A673 (cell line): ENCODE measurements around the gene VANGL2. TPM values are rescaled to one million over a fixed set of nuclear protein-coding genes. Genes with fewer than 3 reads are reported as not detected.

ENCODE experiments used
- BruUV-seq: library from RNA; stranded (reverse); fragments of 400-500 nt; replicated peaks from 2 replicates; lab custom pipeline; 2021; lab: Mats Ljungman, UMichigan
- CTCF ChIA-PET: fragments of 300-600 bp; sonication (Branson Sonifier 250); formaldehyde crosslinking; loops from one replicate; lab custom pipeline; 2022; ENCODE audit warnings: antibody characterized with exemption; lab: Charles Lee
- POLR2A ChIA-PET: fragments of 300-600 bp; sonication (Branson Sonifier 250); formaldehyde crosslinking; loops from one replicate; lab custom pipeline; 2022; ENCODE audit warnings: antibody characterized with exemption; ENCODE audit not compliant: low non-redundant PET; lab: Charles Lee
- DNase-seq: peaks from one replicate; pipeline ENCODE4 v3.0.0-alpha.2; 2015; ENCODE audit warnings: low spot score
- H3K27ac ChIP-seq: fragments of 200-600 bp; sonication (generic); 2 replicates; pipeline ENCODE4 v1.5.1; 2016; ENCODE audit warnings: mixed run types, low read depth, mild to moderate bottlenecking, mixed read lengths, antibody characterized with exemption, low read length; ENCODE audit not compliant: poor library complexity, severe bottlenecking
- H3K27me3 ChIP-seq: fragments of 200-600 bp; sonication (generic); replicated peaks from 2 replicates; pipeline ENCODE4 v1.6.1; 2017; ENCODE audit warnings: mixed run types, low read depth, mild to moderate bottlenecking, mixed read lengths, antibody characterized with exemption, low read length; ENCODE audit not compliant: insufficient read depth, poor library complexity
- H3K36me3 ChIP-seq: fragments of 200-600 bp; sonication (generic); 2 replicates; pipeline ENCODE4 v1.6.1; 2016; ENCODE audit warnings: mixed run types, mild to moderate bottlenecking, mixed read lengths, antibody characterized with exemption, low read length; ENCODE audit not compliant: insufficient read depth, poor library complexity, severe bottlenecking
- H3K4me1 ChIP-seq: fragments of 200-600 bp; sonication (generic); 2 replicates; pipeline ENCODE4 v1.6.1; 2017; ENCODE audit warnings: mixed run types, mild to moderate bottlenecking, mixed read lengths, antibody characterized with exemption, low read length; ENCODE audit not compliant: insufficient read depth, poor library complexity, severe bottlenecking
- H3K4me3 ChIP-seq: fragments of 200-600 bp; sonication (generic); 2 replicates; pipeline ENCODE4 v1.5.1; 2016; ENCODE audit warnings: low read depth, mixed run types, mild to moderate bottlenecking, mixed read lengths, low read length; ENCODE audit not compliant: poor library complexity, severe bottlenecking
- H3K9me3 ChIP-seq: fragments of 200-600 bp; sonication (generic); 2 replicates; pipeline ENCODE4 v1.6.1; 2016; ENCODE audit warnings: mixed run types, low read depth, mild to moderate bottlenecking, mixed read lengths, antibody characterized with exemption, low read length; ENCODE audit not compliant: poor library complexity, severe bottlenecking
- CTCF ChIP-seq: fragments of 300-800, 200-600 bp; sonication (generic); conservative IDR thresholded peaks from 2 replicates; pipeline ENCODE4 v1.5.1; 2017; ENCODE audit warnings: low read depth, mild to moderate bottlenecking, antibody characterized with exemption, low read length, moderate library complexity, mixed read lengths
- EZH2 ChIP-seq: fragments of 200-600 bp; sonication (generic); IDR thresholded peaks from 2 replicates; pipeline ENCODE4 v1.6.1; 2017; ENCODE audit warnings: borderline replicate concordance, low read depth, mild to moderate bottlenecking, mixed read lengths, antibody characterized with exemption, low read length; ENCODE audit not compliant: poor library complexity, severe bottlenecking
- intact Hi-C: fragments of 100-400 bp; cut with micrococcal nuclease; formaldehyde crosslinking; loops from one replicate; pipeline ENCODE4 v1.10.0; 2022; ENCODE audit not compliant: unreplicated experiment
- total RNA-seq: library from RNA; stranded (reverse); gene quantifications from 2 replicates; pipeline ENCODE4 v1.2.3, GENCODE V29; 2021

Gene VANGL2
- total RNA-seq, 1 experiment from 2014 or later: 20.9 TPM

GRCh38 chr1:160358073-160358472 is 42.3 kb upstream of the VANGL2 start:
- TF ChIP-seq CTCF (no peak), EZH2 (no peak)
- intact Hi-C loops: no loop called here
- Histone ChIP-seq H3K4me3 (no peak overlapping the region), H3K9me3 (no peaks in the 10 kb centered on the region), H3K27me3 (no peaks in the 10 kb centered on the region), H3K36me3 (peaks cover 44% of the 10 kb centered on the region), H3K27ac (no peak overlapping the region), H3K4me1 (peaks cover 9% of the 10 kb centered on the region)
- CTCF ChIA-PET: no interaction called here
- DNase-seq: no peak
- BruUV-seq: no TSS peak
- POLR2A ChIA-PET: no interaction called here

- H3K4me1 ChIP-seq: peaks cover 9% of the 10 kb centered on the region
- H3K36me3 ChIP-seq: peaks cover 28% of the 10 kb centered on the region
- intact Hi-C loops: no loop called here
- H3K9me3 ChIP-seq: no peaks in the 10 kb centered on the region
- H3K4me3 ChIP-seq: no peak overlapping the region
- H3K27me3 ChIP-seq: no peaks in the 10 kb centered on the region
- no peak for DNase-seq
- ChIA-PET CTCF (no interaction called here), POLR2A (no interaction called here)
- no TSS peak for BruUV-seq
- H3K27ac ChIP-seq: no peak overlapping the region
- TF ChIP-seq EZH2: no peak
- no peak for TF ChIP-seq CTCF
These were observed 40.7 kb upstream of the VANGL2 start for GRCh38 chr1:160359559-160360226.

- Histone ChIP-seq H3K9me3 (no peaks in the 10 kb centered on the region), H3K27me3 (no peaks in the 10 kb centered on the region), H3K36me3 (peaks cover 22% of the 10 kb centered on the region), H3K27ac (no peak overlapping the region), H3K4me1 (peaks cover 9% of the 10 kb centered on the region), H3K4me3 (no peak overlapping the region)
- DNase-seq: no peak
- ChIA-PET CTCF (interaction anchor here (0.5 kb wide), 1 partner anchor 10 kb away, joined by 3 read pairs; no protein-coding TSS in a partner anchor), POLR2A (no interaction called here)
- no TSS peak for BruUV-seq
- TF ChIP-seq EZH2 (no peak), CTCF (no peak)
- intact Hi-C loops: no loop called here
These were observed 40.1 kb upstream of the VANGL2 start for GRCh38 chr1:160360227-160360695.
